Astrocyte of the hippocampus (primary cell): ENCODE data around the gene RNF141.

Experiments used
- DNase-seq: peaks from one replicate; pipeline ENCODE4 v3.0.0; 2011; ENCODE audit warnings: low read depth, low spot score

Gene RNF141

DNA sequence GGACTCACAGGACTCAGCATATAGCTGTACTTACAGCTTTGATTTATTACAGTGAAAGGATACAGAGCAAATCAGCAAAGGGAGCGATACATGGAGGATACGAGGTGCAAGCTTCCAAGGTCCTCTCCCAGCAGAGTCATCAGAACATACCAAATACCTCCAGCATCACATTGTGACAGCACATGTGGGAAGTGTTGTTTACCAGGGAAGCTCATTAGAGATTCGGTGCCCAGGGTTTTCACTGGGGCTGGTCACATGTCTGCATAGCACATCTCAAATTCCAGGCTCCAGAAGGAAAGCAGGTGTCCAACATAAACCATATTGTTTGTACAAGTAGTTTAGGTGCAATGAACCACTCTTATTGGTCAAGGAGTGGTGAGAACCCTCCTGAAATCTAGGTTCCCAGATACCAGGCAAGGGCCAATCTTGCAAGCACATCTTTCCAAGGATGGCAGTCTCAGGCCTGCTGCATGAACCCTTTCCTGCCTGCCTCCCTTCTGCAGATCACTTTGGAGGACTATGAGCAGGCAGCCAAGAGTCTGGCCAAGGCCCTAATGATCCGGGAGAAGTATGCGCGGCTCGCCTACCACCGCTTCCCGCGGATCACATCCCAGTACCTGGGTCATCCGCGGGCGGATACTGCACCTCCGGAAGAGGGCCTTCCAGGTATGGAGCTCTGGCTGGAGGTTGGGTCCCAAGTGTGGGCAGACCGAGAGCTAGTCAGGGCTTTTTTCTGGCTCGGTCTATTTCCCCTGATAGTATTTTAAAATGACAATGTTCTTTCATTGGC is 59.2 kb downstream of the RNF141 start:
- DNase-seq, result peak; percentile 18

DNA sequence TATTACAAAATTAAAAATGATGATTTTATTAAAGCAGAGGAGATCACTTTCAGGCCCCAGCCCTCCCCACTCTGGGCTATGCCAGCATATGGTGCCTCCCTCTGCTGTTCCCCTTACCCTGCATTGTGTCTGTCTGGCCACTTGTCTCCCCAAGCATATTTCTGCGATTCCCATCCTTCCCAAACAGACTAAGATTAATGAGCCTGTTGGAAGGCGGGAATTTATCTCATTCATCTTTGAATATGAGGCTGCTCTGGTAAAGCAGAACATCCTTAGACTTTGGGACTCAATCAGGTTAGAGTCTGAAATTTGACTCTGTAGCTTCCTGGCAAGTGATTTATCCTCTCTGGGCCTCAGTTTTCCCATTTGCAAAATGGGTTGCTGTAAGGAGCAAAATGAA is 60.2 kb downstream of the RNF141 start:
- DNase-seq, result no peak

DNA sequence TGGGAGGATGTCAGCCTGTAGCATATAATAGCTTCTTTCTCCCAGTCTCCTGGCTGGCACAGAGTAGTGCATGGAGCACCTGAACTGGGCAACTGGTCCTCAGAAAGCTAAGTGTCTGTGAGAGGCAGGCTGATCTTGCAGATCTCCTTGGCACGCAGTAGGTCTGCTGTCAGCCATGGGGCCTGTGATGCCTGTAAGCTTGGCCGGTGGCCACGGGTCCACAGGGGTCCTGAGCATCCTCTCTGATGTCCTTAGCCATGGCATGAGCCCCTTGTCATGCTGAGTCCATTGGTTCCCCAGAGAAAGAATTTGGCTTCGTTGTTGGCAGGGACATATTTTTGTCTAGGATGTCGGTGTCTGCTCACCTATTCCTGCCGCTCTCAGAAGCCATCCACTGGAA is 61.0 kb downstream of the RNF141 start:
- DNase-seq, result no peak

DNA sequence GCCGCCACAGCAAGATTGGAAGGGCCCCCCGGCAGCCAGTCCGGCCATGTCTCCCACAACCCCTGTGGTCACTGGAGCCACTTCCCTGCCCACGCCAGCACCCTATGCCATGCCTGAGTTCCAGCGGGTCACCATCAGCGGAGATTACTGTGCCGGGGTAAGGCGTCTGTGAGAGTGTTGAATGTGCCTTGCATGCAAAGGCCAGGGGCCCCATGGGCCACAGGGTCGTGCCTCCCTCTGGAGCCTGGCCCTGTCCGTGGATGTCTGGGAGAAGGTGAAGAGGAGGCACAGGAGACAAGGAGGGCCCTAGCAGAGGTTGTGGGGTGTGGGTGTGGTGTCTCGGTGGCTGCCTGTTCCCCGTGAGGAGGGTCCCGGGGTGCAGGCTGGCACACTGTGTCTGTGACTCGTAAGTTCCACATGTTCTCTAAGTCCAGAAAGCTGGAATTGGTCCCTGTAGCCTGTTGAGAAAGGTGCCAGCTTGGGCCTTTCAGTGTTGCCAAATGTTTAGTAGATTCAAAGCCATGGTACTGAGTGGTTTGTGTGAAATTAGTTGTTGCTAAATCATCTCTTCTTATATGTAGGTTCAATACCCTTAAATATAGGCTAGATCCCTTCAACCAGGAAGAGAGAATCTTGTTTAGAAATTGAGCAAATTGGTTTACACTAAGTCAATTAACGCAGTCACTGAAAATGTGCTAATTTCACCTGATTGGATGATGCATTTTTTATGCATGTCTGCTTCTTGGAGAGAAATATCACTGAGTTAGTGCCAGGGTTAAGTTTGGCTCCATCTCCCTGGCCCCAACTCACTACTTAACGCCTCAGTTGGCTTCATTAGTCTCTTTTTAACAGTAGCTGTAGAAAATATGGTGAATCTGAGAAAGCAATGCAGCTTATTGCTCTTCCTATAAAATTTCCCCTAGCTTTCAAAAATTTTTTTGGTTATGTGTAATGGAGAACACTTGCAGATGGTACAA is 62.1 kb downstream of the RNF141 start:
- peak; percentile 28 for DNase-seq

DNA sequence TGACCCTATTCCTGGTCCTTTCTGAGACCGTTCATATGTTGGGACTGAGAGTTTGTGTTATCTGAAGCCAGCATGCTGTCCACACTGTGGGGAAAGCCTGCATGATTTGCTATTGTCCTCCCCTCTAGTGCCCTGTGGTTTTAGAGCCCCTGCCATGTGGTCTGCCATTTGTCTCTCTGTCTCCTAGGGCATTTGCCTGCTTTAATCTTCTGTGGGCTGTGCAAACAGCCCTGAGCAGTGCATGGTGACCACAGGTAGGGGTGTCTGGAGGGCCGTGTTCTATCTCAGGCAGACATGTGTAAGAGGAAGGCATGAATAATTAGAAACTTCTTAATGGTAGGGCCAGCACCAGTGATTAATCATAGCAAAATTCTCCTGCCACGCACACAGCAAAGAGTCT is 62.9 kb downstream of the RNF141 start:
- DNase-seq, result peak; percentile 37

DNA sequence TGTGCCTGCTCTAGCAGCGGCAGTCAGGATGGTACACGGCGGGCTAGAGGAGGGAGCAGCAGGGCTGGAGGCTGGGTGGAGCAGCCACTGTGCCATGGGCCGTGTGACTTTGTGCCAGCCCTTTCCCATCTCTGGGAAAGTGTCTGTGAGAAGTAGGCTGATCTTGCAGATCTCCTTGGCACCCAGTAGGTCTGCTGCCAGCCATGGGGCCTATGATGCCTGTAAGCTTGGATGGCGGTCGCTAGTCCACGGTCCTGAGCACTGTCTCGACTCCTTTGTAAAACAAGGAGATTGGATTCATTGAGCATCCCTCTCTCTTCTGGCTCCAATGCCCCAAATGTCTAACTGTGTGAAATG is 63.3 kb downstream of the RNF141 start:
- DNase-seq, result no peak

DNA sequence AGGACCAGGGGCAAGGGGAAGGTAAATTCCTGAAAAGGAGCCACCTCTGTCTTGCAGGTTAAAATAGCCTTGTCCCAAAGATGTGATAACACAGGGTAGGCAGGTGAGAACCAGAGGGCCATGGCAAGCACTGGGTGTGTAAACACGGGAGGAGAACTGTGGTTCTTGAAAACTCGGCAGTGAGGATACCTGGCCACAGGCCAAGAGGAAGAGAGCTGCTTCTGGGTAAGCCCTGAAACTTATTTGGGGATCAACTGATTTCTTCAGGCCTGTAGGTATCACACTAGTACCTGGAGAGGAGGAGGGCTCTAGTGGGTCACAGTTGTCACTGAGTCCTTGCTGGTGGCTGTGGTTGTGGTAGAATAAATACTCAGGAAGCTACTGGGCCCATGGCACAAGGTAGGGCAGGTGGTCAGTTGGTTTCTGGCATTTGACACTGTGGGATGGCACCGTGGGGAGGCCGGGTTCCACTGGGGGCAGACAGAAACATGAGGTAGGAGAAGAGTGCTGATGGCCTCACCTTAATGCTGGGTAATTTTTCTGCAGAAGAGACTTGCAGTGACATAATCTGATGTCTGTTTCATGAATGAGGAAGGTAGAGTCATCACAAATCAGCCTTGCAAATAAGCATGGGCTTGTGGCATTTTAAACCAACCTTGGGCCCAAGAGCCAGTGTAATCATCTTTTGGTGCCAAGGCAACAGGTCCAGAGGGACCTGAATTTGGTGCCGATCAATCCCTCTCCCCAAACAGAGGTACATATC is 63.9 kb downstream of the RNF141 start:
- no peak for DNase-seq

DNA sequence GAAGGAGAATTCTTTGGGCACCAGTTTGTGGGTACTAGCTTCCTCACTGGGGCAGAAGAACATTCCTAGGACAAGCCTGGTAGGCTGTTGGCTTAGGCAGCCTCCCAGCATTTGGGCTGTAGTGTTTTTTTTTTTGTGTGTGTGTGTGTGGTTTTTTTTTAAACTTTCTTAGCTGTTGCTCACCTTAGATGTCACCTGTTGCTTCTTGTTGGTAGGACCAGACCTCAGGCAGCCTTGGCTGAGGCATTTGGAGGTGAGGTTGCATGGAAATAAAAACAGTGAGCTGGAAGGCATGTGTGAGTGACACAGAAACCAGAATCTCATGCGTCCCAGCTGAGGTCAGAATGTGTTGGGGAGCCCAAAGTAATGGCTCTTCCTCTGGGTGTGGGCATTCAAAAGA is 64.6 kb downstream of the RNF141 start:
- DNase-seq, result no peak

DNA sequence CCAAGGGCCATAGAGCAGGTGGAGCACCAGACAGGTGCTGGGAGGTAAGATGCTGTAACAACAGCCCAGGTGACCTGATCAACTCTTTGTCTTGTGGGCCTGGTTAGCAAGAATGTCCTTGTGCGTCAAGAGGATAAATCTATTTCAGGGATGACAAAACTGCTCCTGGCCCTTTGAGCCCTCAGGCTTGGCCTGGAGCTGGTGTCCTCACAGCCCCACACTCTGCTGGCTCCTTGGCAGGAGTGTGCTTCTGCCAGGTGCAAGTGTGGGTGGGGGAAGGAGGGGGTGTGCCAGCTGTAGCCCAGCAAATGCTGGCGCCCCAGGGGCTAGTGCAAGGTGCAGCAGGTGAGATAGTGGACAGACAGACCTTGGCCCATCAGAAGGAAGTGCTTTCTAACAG is 66.4 kb downstream of the RNF141 start:
- DNase-seq, result no peak

DNA sequence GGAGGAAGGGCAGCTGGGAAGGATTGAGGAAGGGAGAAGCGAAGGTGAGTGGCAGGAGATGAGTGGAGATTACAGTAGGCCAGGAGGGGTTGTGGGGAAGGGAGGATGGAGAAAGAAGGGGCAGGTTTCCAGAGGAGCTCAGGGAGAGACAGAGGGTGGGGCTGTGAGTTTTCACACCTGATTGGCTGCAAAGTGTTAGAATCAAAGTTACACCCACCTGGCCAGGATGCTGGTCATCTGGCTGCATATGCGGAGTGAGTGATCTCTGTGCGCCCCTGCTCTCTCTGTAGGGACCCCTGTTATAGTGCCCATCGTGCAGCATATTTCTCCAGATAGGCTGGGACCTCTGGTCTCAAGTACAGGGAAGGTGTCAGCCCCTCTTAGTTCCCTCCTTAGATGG is 67.6 kb downstream of the RNF141 start:
- DNase-seq, result no peak

DNA sequence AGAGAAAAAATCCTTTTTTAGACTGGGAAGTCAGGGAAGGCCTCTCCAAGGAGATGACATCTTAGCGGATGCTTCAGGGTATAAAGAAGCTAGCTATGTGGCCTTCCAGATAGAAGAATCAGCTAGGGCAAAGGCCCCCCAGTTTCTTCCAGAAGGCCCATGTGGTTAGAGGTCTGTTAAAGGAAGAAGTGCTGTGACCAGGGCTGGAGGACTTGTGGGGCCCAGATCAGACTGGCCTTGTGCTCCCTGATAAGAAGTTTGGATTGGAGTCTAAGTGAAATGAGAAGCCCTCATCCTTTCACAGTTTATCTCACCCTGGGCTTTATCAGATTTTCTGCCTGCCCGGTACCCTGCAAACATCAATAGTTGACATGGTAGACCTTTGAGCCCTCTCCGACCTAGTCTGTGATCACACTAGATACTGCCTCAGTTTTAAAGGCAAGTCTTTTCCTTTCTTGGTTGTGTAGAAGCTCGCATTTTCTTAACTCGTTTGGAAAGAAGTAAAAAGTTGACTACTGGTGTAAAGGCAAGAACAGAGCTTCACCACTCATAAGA is 78.2 kb downstream of the RNF141 start:
- DNase-seq, result no peak
